ENCODE data around the gene POLR3F. TPM values are rescaled to one million over a fixed set of nuclear protein-coding genes. Genes with fewer than 3 reads are reported as not detected.

POLR3F gene
- total and polyA plus RNA-seq, 12 donors, result 6.5 to 10.1 (median 7.7) TPM

GRCh38 chr20:18440403-18440802, 26.8 kb upstream of the POLR3F start:
- DNase-seq (no peak), ATAC-seq (no peak)
- peaks cover 0 to 6% (median 0%) of the 10 kb centered on the region in 9 donors for H3K4me1 ChIP-seq
- intact Hi-C loops (cut with DNase I), result no loop called here
- H3K27me3 ChIP-seq, result no peaks in the 10 kb centered on the region
- no peak for TF ChIP-seq CTCF (IDR thresholded peaks at IDR 0.05)
- no peaks in the 10 kb centered on the region for H3K36me3 ChIP-seq
- no peaks in the 10 kb centered on the region for H3K9me3 ChIP-seq
- no peak overlapping the region for H3K4me3 ChIP-seq
- WGBS, 2 donors, result 33 to 75% methylated on average over 1 of the region's 1 CpG
- no peak overlapping the region for H3K27ac ChIP-seq

- 46 to 51% methylated on average over 4 of the region's 4 CpGs for WGBS, 2 donors
- H3K27ac ChIP-seq, result no peak overlapping the region
- DNase-seq, result no peak
- H3K27me3 ChIP-seq, result no peaks in the 10 kb centered on the region
- H3K9me3 ChIP-seq, result no peaks in the 10 kb centered on the region
- intact Hi-C loops (cut with DNase I), result no loop called here
- H3K4me1 ChIP-seq, result peaks cover 0 to 6% (median 0%) of the 10 kb centered on the region in 9 donors
- no peak overlapping the region for H3K4me3 ChIP-seq
- ATAC-seq, result no peak
- H3K36me3 ChIP-seq, result no peaks in the 10 kb centered on the region
- no peak for TF ChIP-seq CTCF (IDR thresholded peaks at IDR 0.05)
These were observed 23.3 kb upstream of the POLR3F start for GRCh38 chr20:18443886-18444285.

- Histone ChIP-seq H3K27ac (no peak overlapping the region), H3K9me3 (peaks cover 0 to 18% (median 4%) of the 10 kb centered on the region in 11 donors), H3K4me1 (no peaks in the 10 kb centered on the region), H3K4me3 (no peak overlapping the region), H3K36me3 (no peaks in the 10 kb centered on the region), H3K27me3 (no peaks in the 10 kb centered on the region)
- ATAC-seq, result no peak
- 86 to 89% methylated on average over 3 of the region's 3 CpGs for WGBS, 2 donors
- no peak for TF ChIP-seq CTCF (IDR thresholded peaks at IDR 0.05)
- intact Hi-C loops (cut with DNase I), result no loop called here
- no peak for DNase-seq
These were observed 10.6 kb upstream of the POLR3F start for GRCh38 chr20:18456600-18456999.

GRCh38 chr20:18465536-18466200, 1.5 kb upstream of the POLR3F start:
- 59 to 68% methylated on average over 6 of the region's 6 CpGs for WGBS, 2 donors
- H3K4me1 ChIP-seq, result peaks cover 0 to 26% (median 20%) of the 10 kb centered on the region in 9 donors
- peaks cover 0 to 20% (median 0%) of the 10 kb centered on the region in 9 donors for H3K36me3 ChIP-seq
- H3K27ac ChIP-seq, result no peak overlapping the region
- peak overlapping the region in 4 of 10 donors; percentile 68 to 99 (median 80) for H3K4me3 ChIP-seq
- H3K27me3 ChIP-seq, result no peaks in the 10 kb centered on the region
- no peak for TF ChIP-seq CTCF (IDR thresholded peaks at IDR 0.05)
- intact Hi-C loops (cut with DNase I), result loop anchor here in 7 of 10 donors (2.0 to 10.0 kb wide), 6 partner anchors 31 to 178 kb away; partner anchors contain the start of genes SEC23B (in 4 of the 7), RBBP9 (in 1 of the 7), SMIM26 (in 1 of the 7) and ZNF133 (in 1 of the 7)
- no peak for DNase-seq
- H3K9me3 ChIP-seq, result no peaks in the 10 kb centered on the region
- ATAC-seq, result no peak
